Head of caudate nucleus (tissue), 42 donors: ENCODE measurements around the gene KLHL14.
"Not testable (repeated sequence)": the region's sequence is repeated elsewhere in the genome, so short reads cannot be mapped to it uniquely, and the experiment has no call there.

ENCODE experiments used
- DNase-seq, 42 donors: peaks; one replicate each; pipeline versions ENCODE4 v3.0.0 to v3.0.0-alpha.2; 2020 to 2021; ENCODE audit warnings: mixed read lengths in 7 of 42
- intact Hi-C: fragments of 100-400 bp; cut with DNase I; formaldehyde crosslinking; loops from one replicate; pipeline ENCODE4 v1.15.0; 2022

Gene KLHL14

DNA sequence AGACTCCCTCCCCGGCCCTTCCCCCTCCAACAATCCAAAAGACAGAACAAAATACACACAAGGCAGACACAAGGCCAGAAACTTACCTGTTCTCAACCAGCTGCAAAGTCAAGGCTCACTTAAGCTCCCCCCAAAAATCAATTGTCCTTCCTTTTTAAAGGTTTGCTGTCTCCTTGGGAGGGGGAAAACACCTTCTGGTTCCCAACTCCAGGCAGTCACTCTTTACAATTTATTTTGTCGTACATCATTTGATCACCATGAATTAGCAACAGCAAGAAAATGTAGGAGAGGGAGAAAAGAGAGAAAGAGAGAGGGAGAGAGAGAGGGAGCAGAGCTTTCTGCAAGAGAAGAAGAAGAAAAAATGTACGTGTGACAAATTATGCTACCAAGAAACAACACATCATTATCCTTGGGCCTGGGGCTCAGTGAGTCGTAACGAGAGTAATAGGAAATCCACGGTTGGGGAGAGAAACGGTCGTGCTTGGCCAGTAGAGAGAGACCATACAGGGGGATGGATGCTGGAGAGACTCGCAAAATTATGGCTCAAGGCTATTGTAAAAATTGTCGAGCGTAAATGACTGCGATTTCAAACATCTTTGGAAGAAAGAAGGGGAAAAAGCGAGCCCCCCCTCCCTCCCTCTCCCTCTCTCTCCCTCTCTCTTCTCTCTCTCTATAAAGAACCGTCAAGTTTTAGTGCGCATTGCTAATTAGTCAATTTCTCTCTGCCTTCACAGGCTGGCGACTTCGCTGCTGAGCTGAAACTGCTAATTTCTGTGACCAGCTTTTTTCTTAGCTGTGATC is at the start of gene KLHL14:
KLHL14 (minus strand) TSS at position 443 of the 801 bp plus-strand sequence. CDS start 2,432 bp downstream, outside the sequence.
- intact Hi-C loops: no loop called here
- DNase-seq: no peak

DNA sequence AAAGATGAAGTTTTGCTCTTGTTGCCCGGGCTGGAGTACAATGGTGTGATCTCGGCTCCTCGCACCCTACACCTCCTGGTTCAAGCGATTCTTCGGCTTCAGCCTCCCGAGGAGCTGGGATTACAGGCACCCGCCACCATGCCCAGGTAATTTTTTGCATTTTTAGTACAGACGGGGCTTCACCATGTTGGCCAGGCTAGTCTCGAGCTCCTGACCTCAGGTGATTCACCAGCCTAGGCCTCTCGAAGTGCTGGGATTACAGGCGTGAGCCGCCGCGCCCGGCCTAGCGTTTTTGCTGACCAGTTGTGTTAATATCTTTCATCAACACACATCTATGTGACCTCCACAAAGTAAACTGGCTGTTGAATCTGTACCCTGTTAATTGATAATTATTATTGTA is 49.4 kb upstream of the KLHL14 start:
- DNase-seq: no peak
- intact Hi-C loops: no loop called here

- intact Hi-C loops: no loop called here
- DNase-seq: no peak
Measured at GRCh38 chr18:32815881-32816280, 43.1 kb upstream of the KLHL14 start.

DNA sequence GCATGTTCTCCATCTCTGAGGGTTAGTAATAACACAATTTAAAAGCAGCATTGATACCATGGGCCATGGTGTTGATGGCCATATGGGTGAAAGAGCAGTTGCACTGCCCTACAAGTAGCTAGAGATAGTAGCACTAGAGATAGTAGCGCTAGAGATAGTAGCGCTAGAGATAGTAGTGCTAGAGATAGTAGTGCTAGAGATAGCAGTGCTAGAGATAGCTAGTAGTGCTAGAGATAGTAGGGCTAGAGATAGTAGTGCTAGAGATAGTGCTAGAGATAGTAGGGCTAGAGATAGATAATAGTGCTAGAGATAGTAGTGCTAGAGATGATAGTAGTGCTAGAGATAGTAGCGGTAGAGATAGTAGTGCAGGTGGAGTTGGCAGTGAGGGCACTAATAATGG is 39.5 kb upstream of the KLHL14 start:
- intact Hi-C loops: no loop called here
- DNase-seq: no peak

- intact Hi-C loops: no loop called here
Measured at GRCh38 chr18:32810314-32810713, 37.5 kb upstream of the KLHL14 start.

DNA sequence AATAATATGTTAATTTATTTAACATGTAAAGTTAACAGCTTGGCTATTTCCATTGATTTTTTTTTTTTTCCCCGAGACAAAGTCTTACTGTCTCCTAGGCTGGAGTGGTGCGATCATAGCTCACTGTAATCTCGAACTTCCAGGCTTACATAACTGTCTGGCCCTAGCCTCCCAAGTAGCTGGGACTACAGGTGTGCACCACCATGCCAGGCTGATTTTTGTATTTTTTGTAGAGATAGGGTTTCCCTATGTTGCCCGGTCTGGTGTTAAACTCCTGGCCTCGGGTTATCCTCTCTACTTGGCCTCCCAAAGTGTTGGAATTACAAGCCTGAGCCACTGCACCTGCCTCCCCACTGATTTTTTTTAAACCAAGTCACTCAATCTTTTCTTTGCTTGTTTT is 32.5 kb upstream of the KLHL14 start:
- no peak for DNase-seq
- intact Hi-C loops: no loop called here

More at GRCh38 chr18:32810314-32810713, 37.5 kb upstream of the KLHL14 start:
- DNase-seq: no peak

DNA sequence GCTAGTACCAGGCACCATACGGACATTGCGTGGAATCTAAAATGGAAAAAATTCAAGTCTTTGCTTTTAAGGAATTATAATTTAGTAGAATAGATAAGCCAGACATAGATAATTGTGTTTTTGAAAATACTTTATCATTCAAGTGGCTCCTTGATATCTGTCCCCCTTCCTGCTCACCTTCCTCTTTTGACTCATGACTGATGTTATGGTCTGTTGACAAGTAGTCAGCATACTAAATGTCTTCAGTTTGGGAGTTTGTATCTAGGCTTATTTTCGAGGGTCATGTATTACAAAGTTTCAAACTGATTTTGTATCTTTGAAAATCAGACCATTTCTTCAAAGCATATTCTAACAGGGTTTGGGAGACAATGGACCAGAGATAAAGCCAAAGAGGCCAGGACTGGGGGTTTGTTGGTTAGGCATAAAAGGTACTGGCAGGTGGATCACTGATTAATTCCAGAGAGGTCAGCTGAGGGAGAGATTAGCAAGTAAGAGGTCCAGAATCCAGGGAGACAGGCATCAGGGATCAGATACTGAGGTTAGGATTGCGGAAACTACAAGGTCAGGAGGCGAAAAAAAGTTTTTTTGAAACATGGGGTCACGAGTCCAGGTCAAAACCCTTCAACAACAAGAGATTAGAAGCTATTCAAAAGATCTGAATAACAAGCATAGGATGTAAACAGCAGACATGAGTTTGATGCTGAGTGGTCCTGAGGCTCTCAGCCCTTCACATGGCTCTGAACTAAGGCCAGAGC is 31.5 kb upstream of the KLHL14 start:
- intact Hi-C loops: no loop called here
- DNase-seq: no peak

DNA sequence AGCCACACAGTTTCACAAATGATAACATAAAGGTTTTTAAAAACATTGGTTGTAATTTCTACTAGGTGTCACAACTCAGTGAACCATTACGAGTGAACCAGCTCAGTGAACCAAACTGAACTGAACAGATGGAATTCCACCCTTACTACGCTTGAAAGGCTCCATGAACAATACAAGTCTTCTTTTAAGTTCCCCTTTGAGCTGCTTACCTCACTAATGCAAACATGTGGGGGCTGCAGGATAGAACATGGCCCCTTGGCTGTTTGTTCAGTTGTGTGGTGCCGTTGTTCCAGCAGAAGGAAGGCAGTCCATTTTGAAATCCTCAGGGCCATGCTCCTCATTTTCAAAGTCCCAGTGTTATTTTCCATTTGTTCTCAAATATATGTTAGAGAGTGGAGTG is 30.7 kb upstream of the KLHL14 start:
- intact Hi-C loops: no loop called here
- no peak for DNase-seq

DNA sequence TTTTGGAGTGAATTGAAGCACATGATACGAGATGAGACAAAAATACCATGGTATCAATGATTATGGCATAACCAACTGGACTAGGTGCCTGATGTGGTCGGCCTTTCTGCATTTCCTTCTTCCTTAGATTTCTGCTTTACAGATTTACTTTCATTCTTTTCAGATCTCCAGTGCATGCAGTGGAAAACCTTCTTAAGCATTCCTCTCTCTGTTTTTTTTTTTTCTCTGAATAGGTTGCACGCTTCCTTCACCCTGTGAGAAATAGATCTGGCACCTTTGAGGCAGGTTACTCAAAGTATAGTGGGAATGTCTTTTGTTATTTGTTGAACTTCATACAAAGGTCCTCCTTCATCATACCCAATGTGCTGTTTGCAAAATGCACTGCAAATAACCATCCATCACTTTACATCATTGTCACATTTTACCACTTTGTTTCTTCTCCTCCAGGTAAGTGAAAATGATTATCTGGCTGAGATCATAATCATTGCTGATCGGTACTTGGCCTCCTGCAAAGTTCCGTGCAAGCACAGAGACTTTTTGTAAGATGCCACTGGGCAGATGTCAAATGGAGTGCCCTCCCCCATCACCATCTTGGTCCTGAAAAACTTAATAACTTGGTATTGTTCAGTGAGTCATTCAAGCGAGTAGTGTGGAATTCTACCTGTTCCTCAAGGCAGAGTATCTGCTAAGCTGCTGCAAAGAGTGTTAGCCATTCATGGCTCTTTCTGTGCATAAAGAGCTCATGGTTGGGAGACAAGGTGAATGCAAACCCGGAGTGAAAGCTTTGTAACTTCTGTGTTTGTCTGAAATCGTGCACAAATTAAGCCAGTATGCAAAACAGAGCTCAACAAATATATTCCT is 30.0 kb upstream of the KLHL14 start:
- DNase-seq: no peak
- intact Hi-C loops: no loop called here

GRCh38 chr18:32801228-32801627 is 28.4 kb upstream of the KLHL14 start:
- DNase-seq: no peak
- intact Hi-C loops: no loop called here

DNA sequence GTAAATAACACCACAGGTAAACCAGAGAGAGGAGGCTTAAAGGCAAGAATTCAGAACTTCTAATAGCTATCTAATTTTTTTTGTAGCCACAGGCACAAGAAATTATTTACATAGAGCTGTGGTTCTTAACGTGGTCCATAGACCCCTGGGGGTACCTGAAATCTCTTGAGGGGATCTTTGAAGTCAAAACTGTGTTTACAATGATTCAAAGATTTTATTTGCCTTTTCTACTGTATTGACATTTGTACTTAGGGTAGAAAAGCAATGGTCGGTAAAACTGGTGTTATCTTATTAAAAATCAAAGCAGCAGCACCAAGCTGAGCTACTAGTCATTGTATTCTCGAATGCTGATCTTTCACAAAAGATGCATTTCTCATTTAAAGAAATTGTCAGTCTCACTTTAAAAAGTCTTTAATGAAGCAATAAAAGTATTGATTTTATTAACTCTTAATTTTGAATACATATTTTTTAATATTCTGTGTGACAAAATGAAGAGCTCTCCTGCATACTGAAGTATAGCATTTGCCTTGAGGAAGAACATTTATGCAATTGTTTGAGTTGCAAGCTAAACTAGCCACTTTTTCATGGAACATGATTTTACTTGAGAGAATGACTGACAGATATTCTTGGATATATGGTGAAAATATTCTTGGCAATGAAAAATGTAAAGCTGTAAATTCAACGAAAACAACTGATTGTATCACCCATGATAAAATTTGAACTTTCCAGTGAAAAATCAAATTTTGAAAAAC is 25.6 kb upstream of the KLHL14 start:
- no peak for DNase-seq
- intact Hi-C loops: no loop called here

DNA sequence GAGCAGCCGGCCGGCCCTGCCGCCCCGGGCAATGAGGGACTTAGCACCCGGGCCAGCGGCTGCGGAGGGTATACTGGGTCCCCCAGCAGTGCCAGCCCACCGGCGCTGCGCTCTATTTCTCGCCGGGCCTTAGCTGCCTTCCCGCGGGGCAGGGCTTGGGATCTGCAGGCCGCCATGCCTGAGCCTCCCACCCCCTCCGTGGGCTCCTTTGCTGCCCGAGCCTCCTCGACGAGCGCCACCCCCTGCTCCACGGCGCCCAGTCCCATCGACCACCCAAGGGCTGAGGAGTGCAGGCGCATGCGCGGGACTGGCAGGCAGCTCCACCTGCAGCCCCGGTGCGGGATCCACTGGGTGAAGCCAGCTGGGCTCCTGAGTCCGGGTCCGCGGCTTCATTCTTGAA is 21.8 kb upstream of the KLHL14 start:
- DNase-seq, intact Hi-C loops: not testable (repeated sequence)

DNA sequence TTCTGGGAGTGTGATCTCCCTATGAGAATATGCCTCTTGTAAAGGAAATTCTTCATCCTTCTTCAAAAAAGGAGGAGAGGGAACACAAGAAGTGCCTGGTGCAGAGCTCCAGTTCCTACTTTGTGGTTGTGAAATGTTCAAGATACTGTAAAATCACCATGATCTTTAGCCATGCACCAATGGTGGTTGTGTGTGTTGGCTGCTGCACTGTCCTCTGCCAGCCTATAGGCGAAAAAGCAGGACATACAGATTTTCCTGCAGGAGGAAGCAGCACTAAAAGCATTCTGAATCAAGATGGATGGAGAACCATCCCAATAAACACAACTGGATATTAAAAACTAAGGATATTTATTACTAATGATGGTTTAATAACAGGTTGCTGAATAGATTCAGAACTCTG is 6.2 kb upstream of the KLHL14 start:
- no peak for DNase-seq
- intact Hi-C loops: no loop called here

DNA sequence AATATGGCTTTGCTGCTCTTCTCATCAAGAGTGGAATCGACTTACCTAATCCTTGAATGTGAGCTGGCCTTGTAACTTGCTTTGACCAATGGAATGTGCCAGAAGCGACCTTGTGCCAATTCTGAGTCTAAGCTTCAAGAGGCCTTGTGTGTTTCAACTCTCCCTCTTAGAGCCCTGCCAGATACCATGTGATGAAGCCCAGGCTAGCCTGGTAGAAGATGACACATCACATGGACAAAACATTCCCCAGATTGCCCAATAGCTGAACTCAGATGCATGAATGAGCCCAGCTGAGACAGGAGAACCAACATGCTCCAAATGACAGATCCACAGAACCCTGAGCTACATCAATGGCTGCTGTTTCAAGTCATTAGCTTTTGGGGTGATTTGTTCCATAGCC is 4.2 kb upstream of the KLHL14 start:
- intact Hi-C loops: no loop called here
- DNase-seq: no peak

GRCh38 chr18:32776561-32776960 is 3.7 kb upstream of the KLHL14 start:
- intact Hi-C loops: no loop called here
- no peak for DNase-seq

- DNase-seq: no peak
- intact Hi-C loops: no loop called here
Measured at GRCh38 chr18:32775628-32776027, 2.8 kb upstream of the KLHL14 start.

- intact Hi-C loops: no loop called here
- DNase-seq: no peak
Measured at GRCh38 chr18:32773382-32773712, 524 bp upstream of the KLHL14 start.

DNA sequence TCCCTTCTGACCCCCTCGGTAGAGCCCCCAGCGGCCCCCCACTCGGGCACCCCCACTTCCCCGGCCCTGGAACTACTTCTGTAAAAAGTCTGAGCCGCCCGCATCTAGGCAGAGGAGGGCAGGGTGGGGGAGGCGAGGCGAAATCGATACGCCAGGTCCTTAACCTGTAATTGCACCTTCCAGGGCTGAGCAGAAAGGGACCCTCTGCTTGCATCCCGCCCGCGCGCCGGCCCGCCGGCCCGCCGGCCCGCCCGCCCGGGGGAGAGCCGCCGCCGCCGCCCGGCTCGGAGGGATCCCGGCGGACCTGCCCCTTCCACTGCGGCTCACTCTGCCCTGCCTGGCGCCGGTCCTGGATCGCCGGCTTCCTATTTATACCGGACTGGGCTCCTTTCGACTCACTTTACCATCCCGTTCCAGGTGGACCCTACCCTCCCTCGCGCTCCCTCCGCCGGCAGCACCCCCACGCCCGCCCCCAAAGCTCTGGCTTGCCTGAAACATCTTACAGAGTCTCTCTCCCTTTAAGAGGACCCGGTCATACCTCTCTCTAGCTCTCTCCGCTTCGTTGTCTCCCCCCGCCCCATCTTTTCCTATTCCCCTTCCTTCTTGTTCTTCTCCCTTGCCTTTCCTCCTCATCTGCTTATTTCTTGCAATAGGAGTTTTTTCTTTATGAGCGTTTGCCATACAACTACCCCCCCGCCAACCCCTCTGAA is 797 bp downstream of the KLHL14 start:
- peak in 1 of 42 donors; percentile 12 for DNase-seq
- intact Hi-C loops: no loop called here
